K562 (cell line): ENCODE data around the gene BMP6. TPM values are rescaled to one million over a fixed set of nuclear protein-coding genes. Genes with fewer than 3 reads are reported as not detected.

Source experiments
- ASH1L ChIP-seq: fragments of 450-650 bp; IDR thresholded peaks from 2 replicates; pipeline ENCODE4 v1.6.1; 2018; ENCODE audit warnings: borderline replicate concordance, mild to moderate bottlenecking, low read depth; ENCODE audit not compliant: partially characterized antibody
- CC2D1A ChIP-seq: fragments of 450-650 bp; IDR thresholded peaks from 2 replicates; pipeline ENCODE4 v1.6.1; 2017; ENCODE audit warnings: mild to moderate bottlenecking
- GTF2F1 ChIP-seq: IDR thresholded peaks from 2 replicates; pipeline ENCODE4 v1.6.1; 2011; ENCODE audit warnings: low read depth, low read length, improper control_type of control experiment
- HMGN3 ChIP-seq: IDR thresholded peaks from 2 replicates; pipeline ENCODE4 v1.6.1; 2011; ENCODE audit warnings: borderline replicate concordance, low read depth, mild to moderate bottlenecking, mixed read lengths, low read length; ENCODE audit not compliant: insufficient read length; ENCODE audit errors: extremely low read depth
- HNRNPL ChIP-seq: fragments of 200-400 bp; formaldehyde crosslinking; IDR thresholded peaks from 2 replicates; pipeline ENCODE4 v1.6.1; 2017; ENCODE audit warnings: low read depth, mild to moderate bottlenecking, low read length
- KAT8 ChIP-seq: fragments of 450-650 bp; IDR thresholded peaks from 2 replicates; pipeline ENCODE4 v1.6.1; 2016; ENCODE audit warnings: low read depth, mild to moderate bottlenecking
- KLF1 ChIP-seq: fragments of 450-650 bp; IDR thresholded peaks from 2 replicates; pipeline ENCODE4 v1.6.1; 2016; ENCODE audit warnings: missing genetic modification characterization, missing compliant biosample characterization
- NFE2 ChIP-seq: IDR thresholded peaks from 2 replicates; pipeline ENCODE4 v1.6.1; 2014; ENCODE audit warnings: antibody characterized with exemption, low read depth
- RBM14 ChIP-seq: fragments of 200-400 bp; formaldehyde crosslinking; IDR thresholded peaks from 2 replicates; pipeline ENCODE4 v1.6.1; 2018; ENCODE audit warnings: low read depth, mild to moderate bottlenecking, low read length, moderate library complexity, borderline replicate concordance; ENCODE audit not compliant: insufficient read depth
- RBM34 ChIP-seq: fragments of 200-400 bp; formaldehyde crosslinking; IDR thresholded peaks from 2 replicates; pipeline ENCODE4 v1.6.1; 2018; ENCODE audit warnings: low read length, borderline replicate concordance; ENCODE audit not compliant: insufficient read depth
- SMARCA5 ChIP-seq: fragments of 450-650 bp; IDR thresholded peaks from 2 replicates; pipeline ENCODE4 v1.6.1; 2016
- ZNF184 ChIP-seq: sonication (generic); formaldehyde crosslinking; IDR thresholded peaks from 2 replicates; pipeline ENCODE4 v1.5.0; 2020; ENCODE audit warnings: missing genetic modification reagents
- ZNF583 ChIP-seq: fragments of 250-450 bp; sonication (Bioruptor Pico); IDR thresholded peaks from 2 replicates; pipeline ENCODE4 v1.4.0; 2020
- polyA plus RNA-seq, 8 experiments: library from polyadenylated mRNA; depleted of rRNA in 4 of 8; stranded (reverse) in 5 of 8; unstranded in 3 of 8; fragments of >200 nt; fragmentation: Nextera tagmentation in 2 of 8; fragmentation: Illumina TruSeq in 1 of 8; extraction: Ambion mirVana in 2 of 8; extraction: Trizol in 1 of 8; gene quantifications; 2 replicates each; pipeline versions ENCODE4 v1.2.1 to v1.2.3, GENCODE V29; 2011 to 2014; ENCODE audit warnings: inconsistent platforms in 1 of 8, missing spikeins in 1 of 8
- total RNA-seq, 7 experiments: library from RNA; depleted of rRNA in 6 of 7; stranded (reverse); fragments of >200 nt in 6 of 7; fragmentation: Illumina TruSeq in 2 of 7; extraction: Trizol in 2 of 7; gene quantifications; 2 replicates each; pipeline versions ENCODE4 v1.2.1 to v1.2.3, GENCODE V29; 2011 to 2021; ENCODE audit warnings: low replicate concordance in 1 of 7
- TF ChIP-seq, protein P1 (sequence below): sonication (generic); formaldehyde crosslinking; IDR thresholded peaks from 2 replicates; pipeline ENCODE4 v1.8.1; 2023; ENCODE audit warnings: mild to moderate bottlenecking, missing genetic modification reagents
- TF ChIP-seq, protein P2 (sequence below): sonication (generic); formaldehyde crosslinking; IDR thresholded peaks from 2 replicates; pipeline ENCODE4 v1.8.0; 2022; ENCODE audit warnings: missing genetic modification reagents, mild to moderate bottlenecking, moderate library complexity, borderline replicate concordance
- TF ChIP-seq, protein P3 (sequence below): fragments of 250-450 bp; sonication (Bioruptor Pico); IDR thresholded peaks from 2 replicates; pipeline ENCODE4 v1.8.0; 2022; ENCODE audit warnings: inconsistent platforms
- TF ChIP-seq, protein P4 (sequence below): sonication (generic); formaldehyde crosslinking; IDR thresholded peaks from 2 replicates; pipeline ENCODE4 v1.9.0; 2022; ENCODE audit warnings: mild to moderate bottlenecking, missing genetic modification reagents
- TF ChIP-seq, protein P5 (sequence below): IDR thresholded peaks from 3 replicates; pipeline ENCODE4 v1.6.1; 2011; ENCODE audit warnings: borderline replicate concordance, mild to moderate bottlenecking, moderate library complexity; ENCODE audit not compliant: insufficient read length; ENCODE audit errors: extremely low read depth
- TF ChIP-seq, protein P6 (sequence below): fragments of 250-450 bp; sonication (Bioruptor Pico); IDR thresholded peaks from 2 replicates; pipeline ENCODE4 v1.4.0; 2020; ENCODE audit warnings: mild to moderate bottlenecking

Gene BMP6
- total and polyA plus RNA-seq, 9 of the 15 experiments (the other 6 are each of a cell fraction or from before 2014, with no cell fraction given): 0.01 to 0.13 (median 0.06) TPM; not detected in 3

DNA sequence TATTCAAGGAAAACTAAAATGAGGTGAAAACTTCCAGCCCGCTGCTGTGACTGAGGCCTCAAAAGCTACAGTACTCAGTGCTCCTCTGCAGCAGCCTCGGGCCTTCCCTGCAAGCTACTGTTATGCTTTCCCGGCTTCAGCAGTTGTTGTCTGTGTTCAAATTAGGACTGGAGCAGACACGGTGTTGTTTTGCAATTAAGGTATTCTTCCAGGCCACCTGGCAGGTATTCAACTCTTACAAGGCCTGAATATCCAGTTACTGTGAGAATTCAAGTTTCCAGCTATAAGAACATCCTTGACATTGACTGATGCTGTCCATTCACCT lies 174.0 kb downstream of the BMP6 start (continued):
- TF ChIP-seq, protein P1, sequence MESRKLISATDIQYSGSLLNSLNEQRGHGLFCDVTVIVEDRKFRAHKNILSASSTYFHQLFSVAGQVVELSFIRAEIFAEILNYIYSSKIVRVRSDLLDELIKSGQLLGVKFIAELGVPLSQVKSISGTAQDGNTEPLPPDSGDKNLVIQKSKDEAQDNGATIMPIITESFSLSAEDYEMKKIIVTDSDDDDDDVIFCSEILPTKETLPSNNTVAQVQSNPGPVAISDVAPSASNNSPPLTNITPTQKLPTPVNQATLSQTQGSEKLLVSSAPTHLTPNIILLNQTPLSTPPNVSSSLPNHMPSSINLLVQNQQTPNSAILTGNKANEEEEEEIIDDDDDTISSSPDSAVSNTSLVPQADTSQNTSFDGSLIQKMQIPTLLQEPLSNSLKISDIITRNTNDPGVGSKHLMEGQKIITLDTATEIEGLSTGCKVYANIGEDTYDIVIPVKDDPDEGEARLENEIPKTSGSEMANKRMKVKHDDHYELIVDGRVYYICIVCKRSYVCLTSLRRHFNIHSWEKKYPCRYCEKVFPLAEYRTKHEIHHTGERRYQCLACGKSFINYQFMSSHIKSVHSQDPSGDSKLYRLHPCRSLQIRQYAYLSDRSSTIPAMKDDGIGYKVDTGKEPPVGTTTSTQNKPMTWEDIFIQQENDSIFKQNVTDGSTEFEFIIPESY (CRISPR knock-in tag): 0 out of 2 replicates have a peak, but pooled peaks have one; percentile 34
- no peak for TF ChIP-seq RBM14
- TF ChIP-seq, protein P2, sequence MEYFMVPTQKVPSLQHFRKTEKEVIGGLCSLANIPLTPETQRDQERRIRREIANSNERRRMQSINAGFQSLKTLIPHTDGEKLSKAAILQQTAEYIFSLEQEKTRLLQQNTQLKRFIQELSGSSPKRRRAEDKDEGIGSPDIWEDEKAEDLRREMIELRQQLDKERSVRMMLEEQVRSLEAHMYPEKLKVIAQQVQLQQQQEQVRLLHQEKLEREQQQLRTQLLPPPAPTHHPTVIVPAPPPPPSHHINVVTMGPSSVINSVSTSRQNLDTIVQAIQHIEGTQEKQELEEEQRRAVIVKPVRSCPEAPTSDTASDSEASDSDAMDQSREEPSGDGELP (CRISPR knock-in tag): peak; percentile 41
- TF ChIP-seq GTF2F1: no peak
- TF ChIP-seq, protein P3, sequence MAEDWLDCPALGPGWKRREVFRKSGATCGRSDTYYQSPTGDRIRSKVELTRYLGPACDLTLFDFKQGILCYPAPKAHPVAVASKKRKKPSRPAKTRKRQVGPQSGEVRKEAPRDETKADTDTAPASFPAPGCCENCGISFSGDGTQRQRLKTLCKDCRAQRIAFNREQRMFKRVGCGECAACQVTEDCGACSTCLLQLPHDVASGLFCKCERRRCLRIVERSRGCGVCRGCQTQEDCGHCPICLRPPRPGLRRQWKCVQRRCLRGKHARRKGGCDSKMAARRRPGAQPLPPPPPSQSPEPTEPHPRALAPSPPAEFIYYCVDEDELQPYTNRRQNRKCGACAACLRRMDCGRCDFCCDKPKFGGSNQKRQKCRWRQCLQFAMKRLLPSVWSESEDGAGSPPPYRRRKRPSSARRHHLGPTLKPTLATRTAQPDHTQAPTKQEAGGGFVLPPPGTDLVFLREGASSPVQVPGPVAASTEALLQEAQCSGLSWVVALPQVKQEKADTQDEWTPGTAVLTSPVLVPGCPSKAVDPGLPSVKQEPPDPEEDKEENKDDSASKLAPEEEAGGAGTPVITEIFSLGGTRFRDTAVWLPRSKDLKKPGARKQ (CRISPR knock-in tag): no peak
- 0 out of 2 replicates have a peak, but pooled peaks have one; percentile 7 for TF ChIP-seq ZNF583 (CRISPR knock-in tag)
- TF ChIP-seq CC2D1A: peak; percentile 3; the same call in 1 of the 2 replicates
- TF ChIP-seq ZNF184: no peak
- no peak for TF ChIP-seq HNRNPL
- TF ChIP-seq, protein P4, sequence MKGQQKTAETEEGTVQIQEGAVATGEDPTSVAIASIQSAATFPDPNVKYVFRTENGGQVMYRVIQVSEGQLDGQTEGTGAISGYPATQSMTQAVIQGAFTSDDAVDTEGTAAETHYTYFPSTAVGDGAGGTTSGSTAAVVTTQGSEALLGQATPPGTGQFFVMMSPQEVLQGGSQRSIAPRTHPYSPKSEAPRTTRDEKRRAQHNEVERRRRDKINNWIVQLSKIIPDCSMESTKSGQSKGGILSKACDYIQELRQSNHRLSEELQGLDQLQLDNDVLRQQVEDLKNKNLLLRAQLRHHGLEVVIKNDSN (CRISPR knock-in tag): no peak
- no peak for TF ChIP-seq SMARCA5
- TF ChIP-seq ASH1L: no peak
- no peak for TF ChIP-seq RBM34
- TF ChIP-seq HMGN3: no peak
- TF ChIP-seq, protein P5, sequence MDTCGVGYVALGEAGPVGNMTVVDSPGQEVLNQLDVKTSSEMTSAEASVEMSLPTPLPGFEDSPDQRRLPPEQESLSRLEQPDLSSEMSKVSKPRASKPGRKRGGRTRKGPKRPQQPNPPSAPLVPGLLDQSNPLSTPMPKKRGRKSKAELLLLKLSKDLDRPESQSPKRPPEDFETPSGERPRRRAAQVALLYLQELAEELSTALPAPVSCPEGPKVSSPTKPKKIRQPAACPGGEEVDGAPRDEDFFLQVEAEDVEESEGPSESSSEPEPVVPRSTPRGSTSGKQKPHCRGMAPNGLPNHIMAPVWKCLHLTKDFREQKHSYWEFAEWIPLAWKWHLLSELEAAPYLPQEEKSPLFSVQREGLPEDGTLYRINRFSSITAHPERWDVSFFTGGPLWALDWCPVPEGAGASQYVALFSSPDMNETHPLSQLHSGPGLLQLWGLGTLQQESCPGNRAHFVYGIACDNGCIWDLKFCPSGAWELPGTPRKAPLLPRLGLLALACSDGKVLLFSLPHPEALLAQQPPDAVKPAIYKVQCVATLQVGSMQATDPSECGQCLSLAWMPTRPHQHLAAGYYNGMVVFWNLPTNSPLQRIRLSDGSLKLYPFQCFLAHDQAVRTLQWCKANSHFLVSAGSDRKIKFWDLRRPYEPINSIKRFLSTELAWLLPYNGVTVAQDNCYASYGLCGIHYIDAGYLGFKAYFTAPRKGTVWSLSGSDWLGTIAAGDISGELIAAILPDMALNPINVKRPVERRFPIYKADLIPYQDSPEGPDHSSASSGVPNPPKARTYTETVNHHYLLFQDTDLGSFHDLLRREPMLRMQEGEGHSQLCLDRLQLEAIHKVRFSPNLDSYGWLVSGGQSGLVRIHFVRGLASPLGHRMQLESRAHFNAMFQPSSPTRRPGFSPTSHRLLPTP: no peak
- no peak for TF ChIP-seq KLF1 (tag)
- TF ChIP-seq KAT8: no peak
- TF ChIP-seq NFE2: no peak
- TF ChIP-seq, protein P6, sequence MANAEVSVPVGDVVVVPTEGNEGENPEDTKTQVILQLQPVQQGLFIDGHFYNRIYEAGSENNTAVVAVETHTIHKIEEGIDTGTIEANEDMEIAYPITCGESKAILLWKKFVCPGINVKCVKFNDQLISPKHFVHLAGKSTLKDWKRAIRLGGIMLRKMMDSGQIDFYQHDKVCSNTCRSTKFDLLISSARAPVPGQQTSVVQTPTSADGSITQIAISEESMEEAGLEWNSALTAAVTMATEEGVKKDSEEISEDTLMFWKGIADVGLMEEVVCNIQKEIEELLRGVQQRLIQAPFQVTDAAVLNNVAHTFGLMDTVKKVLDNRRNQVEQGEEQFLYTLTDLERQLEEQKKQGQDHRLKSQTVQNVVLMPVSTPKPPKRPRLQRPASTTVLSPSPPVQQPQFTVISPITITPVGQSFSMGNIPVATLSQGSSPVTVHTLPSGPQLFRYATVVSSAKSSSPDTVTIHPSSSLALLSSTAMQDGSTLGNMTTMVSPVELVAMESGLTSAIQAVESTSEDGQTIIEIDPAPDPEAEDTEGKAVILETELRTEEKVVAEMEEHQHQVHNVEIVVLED (CRISPR knock-in tag): no peak
